Skeletal muscle cell (primary cell): ENCODE measurements around the gene ASGR2.
"Not testable (repeated sequence)": the region's sequence is repeated elsewhere in the genome, so short reads cannot be mapped to it uniquely, and the experiment has no call there.

Source experiments
- DNase-seq: peaks from one replicate; pipeline ENCODE4 v3.0.0-alpha.2; 2010; ENCODE audit warnings: low read depth
- H3K4me3 ChIP-seq: 2 replicates; pipeline ENCODE4 v1.5.1; 2011; ENCODE audit warnings: low read depth, mild to moderate bottlenecking, control low read depth, low read length, moderate library complexity

ASGR2 gene

GRCh38 chr17:7107012-7107754, 7.4 kb downstream of the ASGR2 start:
- no peak overlapping the region for H3K4me3 ChIP-seq
- no peak for DNase-seq

DNA sequence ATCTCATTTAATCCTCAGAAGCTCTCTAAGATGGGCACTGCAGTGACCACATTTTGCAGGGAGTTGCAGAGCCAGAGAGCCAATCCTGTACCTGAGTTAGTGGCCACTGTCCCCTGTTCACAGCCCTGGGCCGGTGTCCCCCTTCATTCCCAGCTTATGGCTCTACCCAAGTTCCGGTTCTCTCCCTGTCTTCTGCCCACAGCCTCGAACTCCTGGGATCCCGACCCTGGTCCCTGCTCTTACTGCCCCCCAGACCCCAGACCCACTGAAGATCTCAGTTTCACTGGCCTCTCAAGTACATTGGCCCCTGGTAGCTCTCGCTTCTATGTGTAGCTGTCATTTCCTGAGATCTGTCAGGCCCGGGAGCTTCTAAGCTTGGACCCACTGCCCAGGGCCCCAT, 12.2 kb downstream of the ASGR2 start:
- no peak for DNase-seq

GRCh38 chr17:7101531-7101930, 13.1 kb downstream of the ASGR2 start:
- no peak for DNase-seq
- no peak overlapping the region for H3K4me3 ChIP-seq

More for the DNA sequence above, 12.2 kb downstream of the ASGR2 start:
- H3K4me3 ChIP-seq = no peak overlapping the region

GRCh38 chr17:7100641-7101379, 13.8 kb downstream of the ASGR2 start:
- not testable (repeated sequence) for H3K4me3 ChIP-seq, DNase-seq

GRCh38 chr17:7098802-7099459, 15.7 kb downstream of the ASGR2 start:
- DNase-seq = no peak
- H3K4me3 ChIP-seq = no peak overlapping the region

DNA sequence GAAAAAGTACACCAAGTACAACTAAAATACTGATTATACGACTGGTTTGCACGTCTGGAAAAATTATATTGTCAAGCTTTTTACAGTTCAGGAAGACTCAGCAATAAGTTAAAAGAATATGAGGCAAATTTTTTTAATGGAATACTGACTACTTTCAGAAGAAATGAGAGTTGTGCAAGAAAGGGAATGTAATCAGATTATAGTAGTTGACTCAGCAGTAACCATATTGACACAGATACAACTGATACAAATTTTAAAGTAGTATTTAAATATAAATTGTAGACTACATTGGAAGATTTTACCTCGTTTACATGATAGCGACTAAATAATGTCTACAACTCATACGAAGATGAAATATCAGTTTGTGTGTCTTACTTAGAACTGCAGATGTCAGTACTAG, 16.7 kb downstream of the ASGR2 start:
- DNase-seq = no peak

DNA sequence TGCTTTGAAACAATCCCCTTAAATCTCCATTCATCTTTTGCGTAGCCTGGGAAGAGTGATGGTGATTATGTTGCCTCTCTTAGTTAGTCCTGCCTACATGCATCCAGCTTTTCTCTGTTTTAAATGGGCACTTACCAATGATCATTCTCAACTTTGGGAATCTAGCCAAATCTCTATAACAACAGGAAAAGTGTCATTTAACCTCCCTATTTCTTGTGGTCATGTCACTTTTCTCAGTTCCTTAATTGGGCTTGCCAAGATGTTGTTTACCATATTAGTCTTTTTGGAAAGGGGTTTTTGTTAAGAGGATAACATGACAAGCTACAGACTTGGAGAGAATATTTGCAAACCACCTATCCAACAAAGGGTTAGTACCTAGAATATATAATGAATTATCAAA, 19.0 kb downstream of the ASGR2 start:
- DNase-seq = no peak

More for the DNA sequence above, 16.7 kb downstream of the ASGR2 start:
- no peak overlapping the region for H3K4me3 ChIP-seq

GRCh38 chr17:7094652-7095019, 20.0 kb downstream of the ASGR2 start:
- H3K4me3 ChIP-seq = no peak overlapping the region
- DNase-seq = no peak

More for the DNA sequence above, 19.0 kb downstream of the ASGR2 start:
- H3K4me3 ChIP-seq = no peak overlapping the region

GRCh38 chr17:7091311-7092005, 23.2 kb downstream of the ASGR2 start:
- not testable (repeated sequence) for DNase-seq, H3K4me3 ChIP-seq

DNA sequence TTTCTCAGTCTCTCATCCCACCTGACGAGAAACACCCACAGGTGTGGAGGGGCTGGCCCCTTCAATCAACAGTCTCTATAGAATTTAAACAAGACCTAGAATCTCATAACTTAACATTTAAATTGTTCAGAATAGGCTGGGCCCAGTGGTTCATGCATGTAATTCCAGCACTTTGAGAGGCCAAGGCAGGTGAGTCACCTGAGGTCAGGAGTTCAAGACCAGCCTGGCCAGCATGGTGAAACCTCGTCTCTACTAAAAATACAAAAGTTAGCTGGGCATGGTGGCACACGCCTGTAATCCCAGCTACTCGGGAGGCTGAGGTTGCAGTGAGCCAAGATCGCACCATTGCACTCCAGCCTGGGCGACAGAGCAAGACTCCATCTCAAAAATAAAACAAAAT, 25.1 kb downstream of the ASGR2 start:
- not testable (repeated sequence) for H3K4me3 ChIP-seq, DNase-seq

- not testable (repeated sequence) for H3K4me3 ChIP-seq, DNase-seq
Observed at GRCh38 chr17:7088442-7088841, 26.2 kb downstream of the ASGR2 start.

GRCh38 chr17:7084088-7084487, 30.5 kb downstream of the ASGR2 start:
- H3K4me3 ChIP-seq = no peak overlapping the region
- DNase-seq = no peak

DNA sequence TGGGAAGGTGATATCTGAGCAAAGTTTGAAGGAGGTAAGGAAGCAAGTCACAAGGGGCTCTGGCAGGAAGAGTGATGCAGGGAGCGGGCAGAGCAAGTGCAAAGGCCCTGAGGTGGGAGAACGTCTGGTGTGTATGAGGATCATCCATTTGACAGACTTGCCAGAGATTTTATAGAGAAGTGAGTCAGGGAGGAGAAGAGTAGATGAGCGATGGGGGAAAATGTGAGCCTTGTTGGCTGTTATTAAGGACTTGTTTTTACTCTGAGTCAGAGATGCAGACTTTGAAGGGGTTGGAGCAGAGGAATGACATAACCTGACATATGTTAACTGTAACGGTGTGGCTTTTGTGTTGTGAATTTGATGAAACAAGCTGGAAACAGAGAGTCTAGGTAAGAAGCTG, 31.0 kb downstream of the ASGR2 start:
- DNase-seq = no peak

DNA sequence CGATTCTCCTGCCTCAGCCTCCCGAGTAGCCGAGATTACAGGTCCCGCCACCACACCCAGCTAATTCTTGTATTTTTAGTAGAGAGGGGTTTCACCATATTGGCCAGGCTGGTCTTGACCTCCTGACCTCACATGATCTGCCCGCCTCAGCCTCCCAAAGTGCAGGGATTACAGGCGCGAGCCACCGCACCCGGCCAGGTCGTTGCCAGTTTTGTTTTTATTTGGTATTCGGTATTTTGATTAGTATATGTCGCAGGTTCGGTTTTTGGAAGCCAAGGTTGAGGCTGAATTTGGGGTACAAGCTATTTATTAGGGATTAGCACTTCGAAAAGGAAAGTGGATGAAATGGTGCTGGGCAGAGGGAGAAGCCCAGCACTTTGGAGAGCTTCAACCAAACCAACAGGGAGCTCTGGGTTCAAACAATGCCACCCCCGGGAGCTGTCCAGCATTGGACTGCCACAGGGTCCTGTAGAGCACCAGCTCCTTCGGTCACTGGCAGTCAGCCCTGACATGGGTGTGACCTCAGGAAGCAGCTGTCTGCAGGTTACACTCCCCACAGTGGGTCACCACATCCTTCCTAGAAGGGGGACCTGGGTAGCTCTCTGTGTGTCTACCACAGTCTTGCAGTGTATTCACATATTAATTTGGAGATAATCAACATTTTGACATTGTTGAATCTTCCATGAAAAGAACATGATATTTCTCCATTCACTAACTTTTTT, 33.1 kb downstream of the ASGR2 start:
- no peak for DNase-seq
- no peak overlapping the region for H3K4me3 ChIP-seq

More for the DNA sequence above, 31.0 kb downstream of the ASGR2 start:
- no peak overlapping the region for H3K4me3 ChIP-seq

- no peak overlapping the region for H3K4me3 ChIP-seq
- DNase-seq = no peak
Observed at GRCh38 chr17:7080456-7081041, 34.1 kb downstream of the ASGR2 start.

DNA sequence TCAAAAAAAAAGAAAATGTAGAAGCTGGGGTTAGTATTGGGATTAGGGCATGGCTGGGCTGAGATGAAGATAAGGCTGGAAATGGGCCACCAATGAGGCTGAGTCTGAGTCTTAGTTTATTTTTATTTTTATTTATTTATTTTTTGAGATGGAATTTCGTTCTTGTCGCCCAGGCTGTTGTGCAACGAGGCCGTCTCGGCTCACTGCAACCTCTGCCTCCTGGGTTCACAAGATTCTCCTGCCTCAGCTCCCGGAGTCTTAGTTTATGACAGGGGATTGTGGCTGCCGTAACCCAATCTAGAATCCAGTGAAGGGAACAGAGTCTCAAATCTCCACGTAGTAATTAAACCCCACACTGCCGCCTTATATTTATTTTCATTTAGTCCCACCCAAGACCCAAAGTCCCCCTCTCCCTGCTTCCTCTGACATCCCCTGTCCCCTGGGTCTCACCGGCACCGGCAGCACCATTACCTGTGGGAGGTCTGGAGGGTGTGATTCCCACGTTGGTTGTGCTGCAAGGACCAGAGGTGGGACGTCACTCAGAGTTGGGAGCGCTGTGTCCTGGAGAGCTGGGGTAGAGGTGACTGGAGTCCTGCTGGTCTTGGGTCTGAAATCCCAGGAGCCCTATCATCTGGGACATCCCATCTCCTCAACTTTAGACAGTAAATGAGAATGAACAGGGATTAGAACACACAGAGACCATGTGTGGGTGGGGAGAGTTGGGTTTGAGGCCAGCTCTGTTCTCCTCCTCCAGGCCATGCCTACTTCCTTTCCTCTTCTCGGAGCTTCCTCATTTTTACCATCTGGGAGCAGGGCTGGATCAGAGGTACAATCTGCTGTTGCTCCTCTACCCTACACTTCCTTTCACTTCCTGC, 34.8 kb downstream of the ASGR2 start, which contains the start of gene CLEC10A:
Gene CLEC10A, minus strand, starts transcription at position 671 of the 875 bp plus-strand sequence. CDS start 1,439 bp downstream, outside the sequence.
- H3K4me3 ChIP-seq = no peak within 1 kb of the TSS
- no peak for DNase-seq

- no peak for DNase-seq
- no peak overlapping the region for H3K4me3 ChIP-seq
Observed at GRCh38 chr17:7078711-7079110, 35.9 kb downstream of the ASGR2 start.
